Measurements from ENCODE around the gene CNMD. TPM values are rescaled to one million over a fixed set of nuclear protein-coding genes. Genes with fewer than 3 reads are reported as not detected.

The CNMD gene
- 2.4 and 2.8 TPM in 2 replicates for total RNA-seq
- long read RNA-seq, partial matches to known transcripts: 0 of 7 reads
- long read RNA-seq, other reads (novel, unspliced or antisense): 1 of 7 reads

GRCh38 chr13:52739468-52740071, at the start of gene CNMD:
TSS of gene CNMD (minus strand) at chr13:52739820. CDS start at chr13:52739701, 119 bp downstream.
- Mint-ChIP-seq H3K9me3 (no peaks in the 10 kb centered on the region), H3K27ac (ENCODE audit: unreplicated experiment) (no peak within 1 kb of the TSS), H3K27me3 (ENCODE audit: low read depth) (peaks cover 30% of the 10 kb centered on the region), H3K4me1 (peaks cover 31% of the 10 kb centered on the region), H3K4me3 (peak within 1 kb of the TSS; percentile 78), H3K36me3 (ENCODE audit: low read depth) (no peaks in the 10 kb centered on the region)
- TF ChIP-seq, protein P1, sequence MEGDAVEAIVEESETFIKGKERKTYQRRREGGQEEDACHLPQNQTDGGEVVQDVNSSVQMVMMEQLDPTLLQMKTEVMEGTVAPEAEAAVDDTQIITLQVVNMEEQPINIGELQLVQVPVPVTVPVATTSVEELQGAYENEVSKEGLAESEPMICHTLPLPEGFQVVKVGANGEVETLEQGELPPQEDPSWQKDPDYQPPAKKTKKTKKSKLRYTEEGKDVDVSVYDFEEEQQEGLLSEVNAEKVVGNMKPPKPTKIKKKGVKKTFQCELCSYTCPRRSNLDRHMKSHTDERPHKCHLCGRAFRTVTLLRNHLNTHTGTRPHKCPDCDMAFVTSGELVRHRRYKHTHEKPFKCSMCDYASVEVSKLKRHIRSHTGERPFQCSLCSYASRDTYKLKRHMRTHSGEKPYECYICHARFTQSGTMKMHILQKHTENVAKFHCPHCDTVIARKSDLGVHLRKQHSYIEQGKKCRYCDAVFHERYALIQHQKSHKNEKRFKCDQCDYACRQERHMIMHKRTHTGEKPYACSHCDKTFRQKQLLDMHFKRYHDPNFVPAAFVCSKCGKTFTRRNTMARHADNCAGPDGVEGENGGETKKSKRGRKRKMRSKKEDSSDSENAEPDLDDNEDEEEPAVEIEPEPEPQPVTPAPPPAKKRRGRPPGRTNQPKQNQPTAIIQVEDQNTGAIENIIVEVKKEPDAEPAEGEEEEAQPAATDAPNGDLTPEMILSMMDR (conservative IDR thresholded peaks at IDR 0.05): no peak
- DNase-seq (ENCODE audit: low read depth, low spot score): no peak

DNA sequence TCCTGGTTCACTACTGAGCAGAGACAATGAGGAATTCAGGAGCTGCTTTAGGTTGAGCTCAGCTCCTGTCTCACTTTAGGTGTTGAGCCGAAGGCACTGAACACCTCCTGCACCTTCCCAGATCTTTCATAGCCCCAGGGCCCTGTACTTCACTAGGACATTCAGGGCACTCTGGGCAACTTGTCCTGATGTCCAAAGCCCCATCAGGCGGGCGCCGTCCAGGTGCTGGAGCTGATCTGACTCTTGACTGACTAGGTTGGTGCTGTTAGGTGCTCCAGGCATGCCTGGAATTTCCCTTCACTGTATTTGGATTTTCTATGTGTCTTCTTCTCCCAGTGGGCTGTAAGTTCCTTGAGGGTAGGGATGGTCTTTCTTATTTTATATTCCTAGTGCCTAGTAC, 48.4 kb upstream of the CNMD start:
- H3K4me1 Mint-ChIP-seq: peaks cover 45% of the 10 kb centered on the region
- TF ChIP-seq, protein P1 (conservative IDR thresholded peaks at IDR 0.05): no peak
- no peak for DNase-seq (ENCODE audit: low read depth, low spot score)
- no peak overlapping the region for H3K4me3 Mint-ChIP-seq
- peaks cover 3% of the 10 kb centered on the region for H3K9me3 Mint-ChIP-seq
- H3K27me3 Mint-ChIP-seq (ENCODE audit: low read depth): no peaks in the 10 kb centered on the region
- H3K36me3 Mint-ChIP-seq (ENCODE audit: low read depth): no peaks in the 10 kb centered on the region
- H3K27ac Mint-ChIP-seq (ENCODE audit: unreplicated experiment): no peak overlapping the region

- TF ChIP-seq, protein P1 (conservative IDR thresholded peaks at IDR 0.05): no peak
- peaks cover 3% of the 10 kb centered on the region for H3K9me3 Mint-ChIP-seq
- H3K4me1 Mint-ChIP-seq: peaks cover 52% of the 10 kb centered on the region
- H3K36me3 Mint-ChIP-seq (ENCODE audit: low read depth): no peaks in the 10 kb centered on the region
- no peaks in the 10 kb centered on the region for H3K27me3 Mint-ChIP-seq (ENCODE audit: low read depth)
- H3K27ac Mint-ChIP-seq (ENCODE audit: unreplicated experiment): no peak overlapping the region
- no peak overlapping the region for H3K4me3 Mint-ChIP-seq
- DNase-seq (ENCODE audit: low read depth, low spot score): no peak
Observed at GRCh38 chr13:52787235-52787634, 47.6 kb upstream of the CNMD start.

GRCh38 chr13:52786766-52787165, 47.1 kb upstream of the CNMD start:
- H3K4me3 Mint-ChIP-seq: no peak overlapping the region
- no peaks in the 10 kb centered on the region for H3K36me3 Mint-ChIP-seq (ENCODE audit: low read depth)
- H3K4me1 Mint-ChIP-seq: peaks cover 55% of the 10 kb centered on the region

GRCh38 chr13:52785739-52786138, 46.1 kb upstream of the CNMD start:
- Mint-ChIP-seq H3K9me3 (peaks cover 3% of the 10 kb centered on the region), H3K27ac (ENCODE audit: unreplicated experiment) (no peak overlapping the region), H3K36me3 (ENCODE audit: low read depth) (no peaks in the 10 kb centered on the region), H3K4me1 (peaks cover 59% of the 10 kb centered on the region), H3K4me3 (no peak overlapping the region), H3K27me3 (ENCODE audit: low read depth) (no peaks in the 10 kb centered on the region)
- TF ChIP-seq, protein P1 (conservative IDR thresholded peaks at IDR 0.05): no peak
- no peak for DNase-seq (ENCODE audit: low read depth, low spot score)

More at GRCh38 chr13:52786766-52787165, 47.1 kb upstream of the CNMD start:
- peaks cover 3% of the 10 kb centered on the region for H3K9me3 Mint-ChIP-seq
- TF ChIP-seq, protein P1 (conservative IDR thresholded peaks at IDR 0.05): no peak
- H3K27ac Mint-ChIP-seq (ENCODE audit: unreplicated experiment): peak overlapping the region; percentile 95
- no peak for DNase-seq (ENCODE audit: low read depth, low spot score)
- H3K27me3 Mint-ChIP-seq (ENCODE audit: low read depth): no peaks in the 10 kb centered on the region
